SIG-M5 (cell line): Measurements from ENCODE around the gene PAX2.

Experiments used
- DNase-seq: peaks from one replicate; lab custom pipeline; 2025; lab: John Stamatoyannopoulos, UW

PAX2 gene

DNA sequence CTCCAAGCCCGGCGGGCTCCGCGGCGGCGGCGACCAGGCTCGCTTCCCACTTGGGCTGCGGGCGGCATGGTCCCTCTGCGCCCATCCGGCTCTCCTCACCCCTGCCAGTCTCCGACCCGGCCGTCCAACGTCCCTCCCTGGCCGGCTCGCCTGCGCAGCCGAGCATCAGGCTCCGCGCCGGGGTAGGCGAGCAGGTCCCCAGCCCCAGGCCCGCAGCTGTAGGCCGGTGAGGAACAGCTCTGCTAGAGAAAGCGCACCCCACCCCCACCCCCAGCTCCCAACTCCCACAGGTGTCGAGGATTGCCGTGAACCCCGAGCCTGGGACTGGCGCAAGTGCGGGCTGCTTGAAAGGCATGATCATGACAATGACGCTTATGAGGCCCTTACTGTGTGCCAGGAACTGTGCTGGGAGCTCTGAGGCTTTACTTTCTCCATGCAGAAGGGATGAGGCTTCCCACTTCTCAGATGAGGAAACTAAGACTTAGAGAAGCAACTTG, 20.8 kb upstream of the PAX2 start:
- DNase-seq, result no peak

DNA sequence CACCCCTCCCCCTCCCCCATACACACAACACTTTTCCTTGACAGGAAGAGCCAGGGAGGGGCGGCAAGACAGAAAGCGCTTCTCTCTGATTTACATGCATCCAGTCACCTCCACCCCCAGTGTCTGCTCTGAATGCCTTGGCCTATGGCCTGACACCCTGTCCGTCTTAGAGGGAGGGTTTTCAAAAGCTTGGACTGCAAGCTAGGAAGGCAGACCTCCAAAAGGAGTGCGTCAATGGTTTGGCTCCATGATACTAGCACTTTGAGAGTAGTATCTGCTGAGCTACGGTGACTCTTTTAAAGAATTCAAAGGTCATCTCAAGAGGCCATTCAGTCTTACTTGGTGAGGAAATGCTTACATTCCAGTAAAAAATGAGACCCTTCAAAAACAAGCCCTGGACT, 20.3 kb upstream of the PAX2 start:
- no peak for DNase-seq

DNA sequence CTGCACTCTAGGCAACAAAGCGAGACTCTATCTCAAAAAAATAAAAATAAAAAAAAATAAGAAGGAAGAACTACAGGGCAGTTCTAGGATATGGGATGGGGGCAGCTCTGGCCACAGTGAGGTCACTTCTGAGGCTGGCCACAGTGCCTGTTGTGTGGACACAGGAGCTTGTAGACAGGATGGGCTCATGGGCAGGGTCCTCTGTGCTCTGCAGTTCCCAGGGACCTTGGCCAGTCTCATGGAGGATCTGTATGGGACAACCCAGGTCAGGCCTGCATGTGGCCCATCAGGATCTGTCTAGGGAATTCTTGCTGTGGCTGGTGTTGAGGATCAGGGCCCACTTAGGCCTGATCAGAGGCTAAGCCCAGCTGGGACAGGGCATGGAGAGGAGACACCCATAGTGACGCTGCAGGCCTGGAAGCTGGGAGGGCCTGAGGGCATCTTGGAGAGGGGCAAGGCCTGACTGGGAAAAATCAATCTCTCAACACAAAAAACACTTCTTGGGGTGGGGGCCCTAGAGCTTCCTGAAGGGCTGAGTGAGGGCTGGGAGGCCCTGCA, 19.4 kb upstream of the PAX2 start:
- no peak for DNase-seq

DNA sequence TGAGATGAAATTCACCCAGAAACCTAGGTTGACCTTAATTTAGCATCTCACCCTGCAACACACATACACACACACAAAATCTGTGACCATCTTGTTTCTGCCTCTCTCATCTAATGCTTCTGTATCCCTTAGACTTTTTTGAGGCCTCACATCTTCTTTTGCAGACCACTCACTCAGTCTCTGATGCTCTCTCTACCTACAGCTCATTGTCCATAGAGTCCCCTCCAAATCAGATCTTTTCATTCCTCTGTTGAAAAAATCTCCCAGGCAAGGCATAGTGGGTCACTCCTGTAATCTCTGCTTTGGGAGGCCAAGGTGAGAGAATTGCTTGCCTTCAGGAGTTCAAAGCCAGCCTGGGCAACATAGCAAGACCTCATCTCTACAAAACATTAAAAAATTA, 17.6 kb upstream of the PAX2 start:
- no peak for DNase-seq

DNA sequence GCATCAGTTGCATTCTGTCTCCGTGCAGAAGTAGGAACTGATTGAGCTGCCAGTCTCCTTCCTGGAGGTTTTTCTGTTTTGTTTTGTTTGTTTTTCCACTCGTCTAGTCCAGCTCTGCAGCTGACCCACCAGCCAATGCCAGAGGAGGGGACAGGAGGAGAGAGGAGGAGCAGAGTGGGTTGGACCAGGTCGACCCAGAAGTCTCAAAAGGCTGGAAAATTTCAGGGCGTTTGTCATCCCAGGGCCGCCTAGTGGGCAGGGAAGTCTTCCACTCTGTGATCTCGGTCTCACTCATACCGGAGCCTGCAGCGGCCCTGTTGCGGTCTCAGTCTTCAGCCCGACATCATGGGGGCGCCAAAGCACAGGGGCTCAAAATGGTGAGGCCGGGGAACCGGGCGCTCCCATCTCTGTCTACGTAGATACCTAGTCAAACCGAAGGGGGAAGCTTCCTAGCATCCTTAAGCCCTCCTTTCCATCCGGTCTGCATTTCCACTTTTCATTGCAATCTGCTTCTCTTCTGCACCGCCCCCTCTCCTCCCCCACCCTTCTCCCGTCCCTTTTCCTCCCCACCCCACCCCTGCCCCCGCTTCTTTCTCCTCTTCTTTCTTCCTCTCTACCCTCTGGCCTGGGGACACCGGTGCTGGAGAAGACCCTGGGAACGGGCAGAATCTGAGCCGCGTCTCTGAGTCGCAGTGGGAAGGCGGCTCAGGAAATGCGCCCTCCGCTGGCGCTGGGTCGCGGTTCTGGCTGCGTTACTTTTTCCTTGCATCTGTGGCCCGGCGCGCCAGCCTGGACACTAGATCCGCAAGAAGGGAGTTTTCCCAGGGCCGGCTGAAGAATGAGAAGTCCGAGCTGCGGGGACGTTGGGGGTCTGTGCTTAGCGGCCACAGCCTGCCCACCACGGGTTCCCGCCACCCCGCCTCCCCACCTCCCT, 16.2 kb upstream of the PAX2 start:
- DNase-seq, result no peak

DNA sequence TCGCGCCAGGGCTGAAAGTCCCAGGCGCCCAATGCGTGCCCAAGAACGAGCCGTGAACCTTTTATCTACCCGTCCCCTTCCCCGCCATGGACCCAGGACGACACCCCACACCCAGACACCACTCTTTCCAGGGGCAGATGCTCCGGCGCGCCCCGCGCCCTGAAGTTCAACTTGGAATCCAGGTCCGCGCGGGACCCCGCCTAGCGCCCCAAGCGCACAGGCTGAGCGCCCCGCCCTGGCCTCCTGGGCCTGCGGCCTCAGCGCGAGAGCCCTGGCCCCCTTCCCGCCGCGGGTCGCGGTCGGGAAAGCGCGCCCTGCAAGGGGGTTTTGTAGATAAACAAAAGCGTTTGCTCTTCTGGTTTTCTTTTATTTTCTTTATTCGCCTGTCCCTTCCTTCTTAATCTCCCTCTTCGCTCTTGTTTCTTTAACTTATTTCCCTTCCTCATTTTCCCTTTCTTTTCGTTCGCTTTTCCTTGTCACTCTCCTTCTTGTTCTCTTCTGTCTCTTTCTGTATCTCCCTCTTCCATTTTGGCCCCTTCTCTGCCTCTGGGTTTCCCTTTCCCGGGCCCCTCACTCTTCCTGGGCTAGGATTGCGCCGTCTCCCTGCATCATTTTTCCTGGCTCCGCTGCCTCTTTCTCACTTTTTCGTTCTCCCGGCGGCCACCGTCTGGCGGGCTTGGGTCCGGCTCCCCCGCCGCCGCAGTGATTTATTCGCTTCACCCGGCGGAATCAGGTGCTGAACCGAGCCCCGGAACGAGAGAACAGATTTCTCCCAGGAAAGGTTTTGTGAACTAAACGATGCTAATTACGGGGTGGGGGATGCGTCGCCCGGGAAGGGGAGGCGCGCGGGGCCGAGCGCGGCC, 15.3 kb upstream of the PAX2 start:
- no peak for DNase-seq

DNA sequence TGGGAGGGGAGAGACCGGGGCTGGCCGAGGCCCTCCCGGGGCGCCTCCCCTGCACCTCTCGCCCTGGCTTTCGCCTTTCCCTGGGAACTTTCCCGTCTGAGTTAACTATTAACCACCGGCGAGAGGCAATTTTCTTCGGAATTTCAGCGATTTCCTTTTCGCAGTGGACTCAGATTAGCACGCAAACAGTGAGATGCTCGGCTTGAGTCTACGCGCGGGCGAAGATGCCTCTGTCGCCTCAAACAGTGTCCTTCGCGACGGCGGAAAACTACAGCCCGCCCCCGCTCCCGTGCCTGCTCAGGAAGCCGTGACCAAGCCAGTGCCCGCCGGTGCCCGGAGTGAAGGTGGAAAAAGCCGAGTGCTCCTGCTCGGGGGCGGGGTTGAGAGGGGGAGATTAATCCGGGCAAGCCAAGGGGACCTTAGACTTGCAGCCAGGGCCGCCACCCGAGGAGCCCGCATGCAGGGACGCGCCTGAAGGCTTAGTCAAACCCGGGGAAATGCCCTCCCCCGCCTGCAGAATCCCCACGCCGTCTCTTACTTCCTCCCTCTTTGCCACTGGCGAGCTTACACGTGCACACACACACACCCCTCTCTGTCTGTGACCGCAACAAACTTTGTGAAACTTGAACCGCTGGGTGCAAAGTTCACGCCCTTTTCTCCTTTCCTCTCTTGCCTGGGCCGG, 14.5 kb upstream of the PAX2 start:
- no peak for DNase-seq

DNA sequence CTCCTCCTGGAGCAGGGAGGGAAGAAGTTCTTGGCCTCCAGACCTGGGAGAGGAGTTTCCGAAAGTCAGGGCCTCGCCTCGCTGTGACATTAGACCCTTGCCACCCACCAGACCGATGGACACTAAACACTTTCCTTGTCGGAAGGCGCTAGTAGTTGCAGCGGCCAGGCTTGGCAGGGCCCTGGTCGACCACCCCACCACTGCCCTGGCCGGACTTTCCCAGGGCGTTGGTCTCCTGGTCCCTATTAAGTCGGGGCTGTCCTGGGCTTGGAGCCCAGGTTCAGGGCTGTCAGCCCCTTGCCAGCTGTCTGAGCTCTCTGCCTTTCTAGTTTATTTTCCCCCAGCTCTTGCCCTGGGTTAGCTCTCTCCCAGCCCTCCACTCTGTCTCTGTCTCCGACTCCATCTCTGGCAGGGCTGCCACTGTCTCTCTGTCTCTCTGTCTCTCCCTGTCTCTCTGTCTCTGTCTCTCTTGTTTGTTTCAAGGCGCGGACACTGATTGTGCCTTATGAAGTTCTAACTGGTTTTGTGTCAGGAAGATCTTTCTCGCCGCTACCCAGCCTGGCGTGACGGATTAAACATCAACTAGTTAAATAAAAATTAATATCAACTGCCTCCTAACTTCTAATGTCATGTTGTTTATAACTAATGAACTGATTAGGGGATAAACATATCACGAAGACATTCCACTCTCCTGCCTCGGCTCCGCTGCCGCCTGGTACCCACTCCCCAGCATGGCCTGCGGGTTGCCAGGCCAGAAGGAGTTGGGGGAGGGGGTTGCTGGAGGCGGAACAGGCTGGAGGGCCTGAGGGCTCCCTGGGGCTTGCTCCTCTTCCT, 13.8 kb upstream of the PAX2 start:
- no peak for DNase-seq

DNA sequence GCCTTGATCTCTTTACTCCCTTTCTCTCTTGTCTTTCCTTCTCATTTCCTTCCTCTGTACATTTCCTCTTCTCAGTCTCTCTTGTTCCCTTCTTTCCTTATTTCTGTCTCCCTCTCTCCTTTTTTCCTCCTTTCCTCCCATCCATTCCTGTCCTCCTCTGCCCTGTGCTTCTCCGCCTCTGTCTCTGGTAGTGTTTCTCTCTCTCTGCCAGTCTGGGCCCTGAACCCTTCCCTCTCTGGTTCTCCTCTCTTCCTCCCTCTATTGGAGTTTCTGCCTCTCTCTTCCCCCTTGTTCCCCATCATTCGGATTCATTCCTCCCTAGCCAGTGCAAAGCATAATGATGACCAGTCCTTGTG, 13.2 kb upstream of the PAX2 start:
- no peak for DNase-seq

DNA sequence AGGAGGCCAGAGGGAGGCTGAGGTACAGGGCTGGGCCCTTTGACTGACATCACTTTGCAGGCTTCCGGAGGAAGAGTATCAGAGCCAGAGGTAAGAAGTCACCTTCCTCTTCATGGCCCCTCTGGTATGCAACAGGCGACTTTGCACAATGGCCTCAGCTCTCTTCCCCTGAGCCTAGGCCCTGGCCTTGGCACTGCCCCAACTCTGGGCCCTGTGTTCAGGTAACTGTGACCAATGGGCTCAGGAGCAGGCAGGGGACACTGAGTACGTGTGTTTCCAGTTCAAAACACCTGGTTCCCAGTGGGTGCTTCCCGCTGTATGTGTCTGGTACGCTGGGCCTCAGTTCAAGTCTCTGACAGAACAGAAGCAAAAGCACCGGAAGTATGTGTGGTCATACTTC, 12.1 kb upstream of the PAX2 start:
- DNase-seq, result no peak

DNA sequence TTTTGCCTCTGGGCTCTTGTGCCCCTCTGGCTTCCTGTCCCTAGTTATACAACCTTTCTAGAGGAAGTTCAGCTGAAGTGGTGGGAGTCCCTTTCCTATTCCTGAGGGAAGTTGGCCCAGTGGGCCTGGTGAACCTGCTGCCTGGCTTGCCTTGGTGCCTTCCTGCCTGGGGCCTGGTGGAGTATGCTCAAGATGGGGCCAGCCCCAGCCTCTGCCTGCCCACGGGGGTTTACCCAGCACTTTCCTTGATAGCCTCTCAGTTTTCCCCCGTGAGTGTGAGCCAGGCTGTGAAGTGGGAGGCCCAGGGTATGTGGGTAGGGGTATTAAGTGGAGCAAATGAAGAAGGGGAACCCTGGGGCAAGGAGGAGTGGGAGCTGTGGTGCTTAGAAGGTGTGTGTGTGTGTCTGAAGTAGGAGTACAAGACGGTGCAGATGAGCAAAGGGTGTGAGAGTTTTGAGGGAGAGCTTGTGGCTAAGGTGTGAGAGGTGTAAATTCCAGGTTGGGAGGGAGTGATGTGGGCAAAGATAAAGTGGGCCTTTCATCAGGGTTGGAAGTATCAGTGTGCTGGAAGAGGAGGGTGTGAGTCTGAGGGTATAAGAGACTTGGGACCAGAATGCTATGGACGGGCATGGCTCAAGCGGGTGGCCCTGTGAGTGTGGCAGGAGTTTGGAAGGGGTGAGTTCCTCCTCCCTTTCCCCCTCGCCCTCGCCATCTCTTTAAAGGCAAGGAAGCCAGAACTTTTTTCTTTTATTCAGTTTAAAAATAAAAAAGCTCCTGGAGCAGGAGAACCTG, 10.9 kb upstream of the PAX2 start:
- no peak for DNase-seq

DNA sequence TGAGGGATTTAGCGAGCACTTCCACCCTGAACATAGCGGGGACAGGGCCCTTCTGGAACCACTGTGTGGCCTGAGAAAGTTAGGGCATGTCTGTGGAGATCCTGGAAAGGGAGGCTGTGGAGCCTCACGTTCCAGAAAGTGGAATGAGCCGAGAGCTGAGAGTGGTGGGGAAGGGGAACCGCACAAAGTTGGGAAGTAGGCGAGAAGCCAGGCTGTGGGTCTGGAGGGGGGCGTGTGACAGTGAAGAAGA, 10.4 kb upstream of the PAX2 start:
- DNase-seq, result no peak

DNA sequence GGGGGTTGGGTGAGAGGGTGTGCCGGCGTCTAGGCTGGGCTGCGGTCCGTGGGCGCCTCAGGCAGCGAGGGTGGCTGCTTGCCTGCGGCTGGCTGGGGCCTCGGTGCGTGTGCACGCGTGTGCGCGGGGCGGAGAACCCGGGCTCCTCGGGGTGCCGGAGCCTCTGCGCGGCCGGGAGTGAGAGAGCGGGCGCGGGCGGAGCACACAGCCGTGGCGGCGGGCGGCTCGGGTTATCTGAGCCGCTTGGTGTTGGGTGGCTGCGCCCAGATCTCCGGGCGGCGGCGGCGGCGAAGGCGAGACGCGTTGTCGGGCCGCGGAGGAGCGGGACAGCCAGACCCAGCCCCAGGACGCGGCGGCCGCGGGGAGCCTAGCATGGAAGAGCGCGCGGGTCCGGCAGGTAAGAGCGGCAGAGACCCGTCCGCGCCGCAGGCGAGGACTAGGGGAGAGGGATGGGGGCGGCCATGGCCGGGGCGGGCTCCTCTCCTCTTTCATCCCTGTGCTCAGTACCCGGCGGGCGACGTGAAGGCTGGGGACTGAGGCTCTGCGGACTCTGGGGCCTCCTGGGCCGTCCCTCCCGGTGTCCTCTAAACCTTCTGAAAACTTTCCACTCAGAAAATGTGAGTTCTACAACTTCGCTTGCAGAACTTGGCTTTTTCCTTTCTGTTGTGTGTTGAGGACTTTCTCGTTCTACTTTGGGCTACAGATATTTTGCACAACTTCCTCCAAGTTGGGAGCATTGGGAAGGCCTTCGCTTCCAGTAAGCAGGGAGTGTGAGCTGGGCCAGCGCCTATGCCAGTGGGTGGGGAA, 9.8 kb upstream of the PAX2 start:
- no peak for DNase-seq

DNA sequence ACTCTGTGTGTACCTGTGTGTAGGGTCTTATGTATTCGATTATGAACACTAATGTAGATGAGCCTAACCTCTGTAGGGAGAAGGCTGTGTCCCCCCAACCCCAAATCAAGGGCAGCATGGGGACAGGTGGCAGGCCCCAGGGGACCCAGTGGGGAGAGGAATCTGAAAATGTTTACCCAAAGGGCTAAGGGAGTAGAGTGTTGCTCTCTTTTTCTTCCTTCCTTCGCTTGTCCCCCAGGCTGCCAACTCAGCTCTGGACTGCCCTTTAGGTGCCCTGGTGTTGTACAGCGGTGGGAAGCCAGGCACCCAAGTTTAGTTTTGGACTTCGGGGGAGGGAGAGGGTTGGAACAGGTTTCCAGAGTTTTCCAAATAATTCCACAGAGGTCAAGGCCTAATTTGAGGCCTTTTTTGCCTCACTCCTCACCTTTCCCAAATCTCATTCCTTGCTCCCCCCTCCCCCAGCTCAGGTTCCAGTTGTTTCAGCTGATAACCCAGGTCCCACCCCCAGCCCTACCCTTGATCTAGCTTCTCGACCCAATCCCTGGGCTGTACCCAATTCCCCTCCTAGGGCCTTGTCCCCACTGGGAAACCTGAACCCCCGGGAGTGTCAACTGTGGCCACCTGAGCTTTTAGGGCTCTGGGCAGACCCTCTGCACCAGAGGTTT, 9.1 kb upstream of the PAX2 start:
- no peak for DNase-seq

DNA sequence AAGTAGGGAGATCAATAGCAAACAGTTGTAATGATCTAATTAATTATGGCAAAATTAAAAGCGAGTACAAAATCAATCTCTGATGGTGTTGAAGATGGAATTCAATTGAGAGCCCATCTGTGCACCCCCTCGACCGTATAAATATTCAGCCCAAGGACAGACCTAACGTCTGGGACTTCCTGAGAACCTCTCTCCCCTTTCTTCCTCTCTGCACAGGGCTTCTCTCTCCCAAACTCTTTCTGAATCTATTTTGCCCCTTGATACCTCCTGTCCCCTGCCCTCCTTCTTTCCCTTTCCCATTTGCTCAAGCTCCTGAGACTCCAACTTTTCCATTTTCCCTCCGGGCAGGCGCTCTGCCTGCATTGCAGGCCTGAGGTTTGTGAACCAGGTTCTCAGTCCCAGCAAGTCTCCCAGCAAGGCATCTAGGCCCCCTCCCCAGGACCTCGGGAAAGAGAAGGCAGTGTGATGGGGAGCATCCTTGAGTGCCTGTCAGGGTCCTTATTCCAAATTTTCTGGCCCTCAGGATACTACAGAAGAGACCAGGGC, 8.5 kb upstream of the PAX2 start:
- no peak for DNase-seq

DNA sequence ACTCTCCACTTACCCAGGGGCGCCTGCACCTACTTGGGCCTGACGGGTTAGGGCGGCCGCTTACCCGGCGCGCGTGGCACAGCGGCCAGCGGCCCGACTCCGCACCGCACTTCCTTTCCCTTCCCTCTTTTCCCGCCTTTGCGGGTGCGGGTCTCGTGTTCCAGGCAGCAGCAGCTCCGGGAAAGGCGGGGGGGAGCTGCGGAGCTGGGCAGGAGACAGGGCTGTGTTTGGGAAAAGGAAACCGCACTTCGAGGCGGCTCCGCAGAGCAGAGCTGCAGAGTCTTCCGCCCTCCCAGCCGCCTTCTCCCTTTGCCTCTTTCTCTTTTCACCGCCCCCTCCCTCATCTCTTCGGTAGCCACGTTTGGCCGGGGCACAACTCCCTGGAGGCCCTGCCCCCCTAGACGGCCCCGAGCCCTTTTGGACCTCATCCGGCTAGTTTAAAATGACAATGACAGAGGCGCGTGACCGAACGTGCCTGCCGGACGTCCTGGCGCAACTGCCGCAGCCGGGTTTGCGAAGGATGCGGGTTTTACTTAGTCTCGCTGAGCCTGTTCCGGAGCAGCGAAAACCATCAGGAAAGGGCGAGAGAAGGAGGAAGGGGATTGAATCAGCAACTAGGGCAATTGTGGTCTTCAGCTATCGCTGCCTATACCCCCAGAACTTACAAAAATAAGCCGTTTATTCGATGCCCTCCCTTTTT, 7.9 kb upstream of the PAX2 start:
- DNase-seq, result no peak

DNA sequence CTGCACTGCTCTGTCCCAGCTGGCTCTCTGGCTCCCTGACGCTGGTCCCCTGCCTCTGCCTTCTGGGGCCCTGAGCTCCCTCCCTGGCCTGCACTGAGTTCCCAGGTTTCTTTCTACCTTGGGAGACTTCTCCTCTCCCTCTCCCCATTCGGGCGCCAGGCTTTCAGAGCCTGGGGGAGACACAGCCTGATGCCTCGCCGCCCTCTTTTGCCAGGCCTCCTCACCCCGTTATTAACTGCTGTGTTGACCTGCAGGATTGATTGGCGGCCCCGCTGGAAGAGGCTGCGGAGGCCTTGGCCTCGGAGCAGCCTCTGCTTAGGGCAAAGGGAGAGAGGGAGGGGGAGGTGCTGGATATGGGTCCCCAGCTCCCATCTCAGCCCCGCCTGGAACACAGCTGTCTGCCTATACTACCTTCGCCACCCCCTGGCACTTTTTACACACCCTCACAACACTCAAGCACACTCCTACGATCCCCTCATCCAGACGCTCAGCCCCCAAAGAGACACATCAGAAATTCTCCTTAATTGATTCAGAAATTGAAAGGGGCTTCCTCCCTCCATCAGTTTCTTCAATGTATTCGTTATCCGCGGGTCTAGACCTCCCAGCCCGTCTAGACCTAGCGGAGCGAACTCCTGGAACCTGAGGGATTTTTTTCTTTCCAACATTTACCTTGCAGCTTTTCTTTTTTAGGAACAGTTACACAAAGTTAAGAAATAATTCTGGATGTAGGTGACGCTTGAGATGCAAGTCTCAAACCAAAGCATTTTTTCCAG, 7.1 kb upstream of the PAX2 start:
- no peak for DNase-seq
